HG03457 (cell line): Measurements from ENCODE around the gene UAP1L1.

Experiments
- ATAC-seq: cut with Tn5 transposase; IDR thresholded peaks from one replicate; pipeline ENCODE4 v1.9.1; 2021; ENCODE audit warnings: moderate number of reproducible peaks; ENCODE audit not compliant: unreplicated experiment

Gene UAP1L1

DNA sequence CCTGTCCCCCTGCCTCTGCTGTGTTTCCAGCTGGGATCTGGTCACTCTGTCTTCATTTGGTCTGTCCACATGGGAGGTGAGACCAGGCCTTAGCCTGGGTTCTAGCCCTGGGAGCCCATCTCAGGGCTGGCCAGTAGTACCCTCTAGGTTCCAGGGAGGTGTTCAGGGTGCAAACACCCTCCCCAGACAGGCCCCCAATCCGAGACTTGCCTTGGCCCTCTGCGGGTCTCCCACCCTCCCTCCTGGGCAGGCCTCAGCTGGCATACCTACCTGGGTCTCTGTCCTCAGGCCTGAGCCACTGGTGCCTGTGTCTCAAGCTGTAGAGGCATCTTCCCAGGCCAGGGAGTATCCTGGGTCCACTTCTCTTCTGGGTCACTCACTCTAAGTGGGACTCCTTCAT lies 6.0 kb upstream of the UAP1L1 start:
- no peak for ATAC-seq

DNA sequence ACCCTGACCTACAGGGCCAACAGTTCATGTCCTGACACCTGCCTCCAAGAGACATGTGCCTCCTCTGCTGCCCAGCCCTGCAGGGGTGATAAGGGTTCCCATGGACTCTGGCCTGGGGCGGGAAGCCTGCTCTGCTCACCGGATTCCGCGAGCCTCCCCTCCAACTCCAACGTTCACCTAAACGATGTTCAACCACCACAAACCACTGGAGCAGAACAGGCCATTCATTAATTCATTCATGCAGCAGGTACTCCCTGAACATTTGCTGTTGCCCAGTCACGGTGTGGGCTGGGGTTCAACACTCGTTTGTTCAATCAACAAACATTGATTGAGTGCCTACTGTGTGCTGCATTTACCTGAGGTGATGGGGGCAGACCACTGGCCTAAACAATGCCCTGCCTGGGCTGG lies 3.3 kb upstream of the UAP1L1 start:
- ATAC-seq = no peak

DNA sequence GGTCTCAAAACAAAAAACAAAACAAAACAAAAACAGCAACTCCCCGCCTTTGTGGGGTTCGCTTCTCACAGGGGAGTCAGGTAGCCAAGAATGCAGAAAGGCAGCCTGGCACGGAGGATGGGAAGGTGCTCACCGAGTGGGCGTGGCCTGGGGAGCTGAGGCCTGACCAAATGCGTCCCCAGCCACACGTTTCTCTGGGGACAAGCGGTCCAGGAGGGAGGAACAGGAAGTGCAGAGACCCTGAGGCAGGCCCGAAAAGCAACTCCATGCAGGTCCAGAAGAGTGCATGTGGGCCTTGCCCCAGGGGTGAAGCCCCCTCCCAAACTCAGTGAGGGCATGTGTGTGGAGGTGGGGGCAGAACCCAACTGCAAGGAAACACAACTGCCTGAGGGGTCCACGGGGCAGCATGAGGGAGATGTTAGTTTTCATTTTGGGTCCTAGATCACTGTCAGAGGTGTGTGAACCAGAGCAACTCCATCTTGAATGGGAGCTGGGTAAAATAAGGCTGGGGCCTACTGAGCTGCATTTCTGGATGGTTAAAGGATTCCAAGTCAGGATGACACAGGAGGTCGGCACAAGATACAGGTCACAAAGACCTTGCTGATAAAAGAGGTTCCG lies 2.6 kb upstream of the UAP1L1 start:
- no peak for ATAC-seq

DNA sequence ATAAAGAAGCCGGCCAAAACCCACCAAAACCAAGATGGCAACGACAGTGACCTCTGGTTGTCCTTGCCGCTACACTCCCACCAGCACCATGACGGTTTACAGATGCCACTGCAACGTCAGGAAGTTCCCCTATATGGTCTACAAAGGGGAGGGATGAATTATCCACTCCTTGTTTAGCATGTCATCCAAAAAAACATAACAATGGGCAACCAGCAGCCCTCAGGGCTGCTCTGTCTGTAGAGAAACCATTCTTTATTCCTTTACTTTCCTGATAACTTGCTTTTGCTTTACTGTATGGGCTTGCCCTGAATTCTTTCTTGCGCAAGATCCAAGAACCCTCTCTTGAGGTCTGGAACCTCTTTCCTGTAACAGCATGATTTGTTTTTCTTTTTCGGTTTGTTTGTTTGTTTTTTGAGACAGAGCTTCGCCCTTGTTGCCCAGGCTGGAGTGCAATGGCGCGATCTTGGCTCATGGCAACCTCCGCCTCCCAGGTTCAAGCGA lies 2.0 kb upstream of the UAP1L1 start:
- no peak for ATAC-seq

DNA sequence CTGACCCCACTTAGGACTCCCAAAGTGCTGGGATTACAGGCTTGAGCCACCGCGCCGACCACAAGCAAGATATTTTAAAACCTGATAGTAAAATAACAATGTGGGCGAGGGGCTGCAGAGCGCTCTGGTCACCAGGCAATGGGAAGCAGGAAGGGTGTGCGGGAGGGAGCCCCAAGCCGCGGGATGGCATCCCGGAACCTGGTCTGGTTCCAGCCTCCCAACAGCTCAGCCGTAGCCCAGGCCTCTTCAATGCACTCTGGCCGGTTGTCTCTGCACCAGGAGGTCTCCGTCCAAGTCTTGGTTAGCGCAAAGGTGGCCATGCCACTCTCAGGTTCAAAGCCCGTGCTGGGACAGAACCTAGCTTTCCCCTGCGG lies 694 bp upstream of the UAP1L1 start:
- ATAC-seq = no peak

DNA sequence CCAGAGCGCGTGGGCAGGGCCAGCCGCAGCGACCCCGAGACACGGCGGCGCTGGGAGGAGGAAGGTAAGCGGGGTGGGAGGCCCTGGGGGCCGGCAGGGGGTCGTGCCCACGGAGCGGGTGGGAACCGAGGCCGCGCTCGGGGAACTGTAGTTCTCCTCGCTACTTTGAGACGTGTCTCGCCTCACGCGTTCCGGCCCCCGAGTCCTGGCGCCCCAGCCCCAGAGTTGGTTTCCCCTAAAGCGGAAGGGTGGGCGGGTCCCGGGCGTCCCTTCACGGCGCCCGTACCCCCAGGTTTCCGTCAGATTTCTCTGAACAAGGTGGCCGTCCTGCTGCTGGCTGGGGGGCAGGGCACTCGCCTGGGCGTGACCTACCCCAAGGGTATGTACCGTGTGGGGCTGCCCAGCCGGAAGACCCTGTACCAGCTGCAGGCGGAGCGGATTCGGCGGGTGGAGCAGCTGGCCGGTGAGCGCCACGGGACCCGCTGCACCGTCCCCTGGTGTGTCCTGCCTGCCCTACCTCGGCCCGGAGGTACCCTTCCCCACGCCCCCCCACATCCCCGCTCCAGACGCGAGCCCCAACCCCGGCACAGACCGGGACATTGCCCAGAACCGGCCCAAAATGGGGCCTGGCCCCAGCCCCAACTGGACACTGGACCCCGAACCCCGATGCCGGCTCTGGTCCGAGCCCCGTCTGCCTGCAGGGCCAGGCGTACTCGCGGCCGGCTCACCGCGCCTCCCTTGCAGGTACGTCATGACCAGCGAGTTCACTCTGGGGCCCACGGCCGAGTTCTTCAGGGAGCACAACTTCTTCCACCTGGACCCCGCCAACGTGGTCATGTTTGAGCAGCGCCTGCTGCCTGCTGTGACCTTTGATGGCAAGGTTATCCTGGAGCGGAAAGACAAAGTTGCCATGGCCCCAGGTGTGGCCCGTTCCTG lies 709 bp downstream of the UAP1L1 start:
- no peak for ATAC-seq

DNA sequence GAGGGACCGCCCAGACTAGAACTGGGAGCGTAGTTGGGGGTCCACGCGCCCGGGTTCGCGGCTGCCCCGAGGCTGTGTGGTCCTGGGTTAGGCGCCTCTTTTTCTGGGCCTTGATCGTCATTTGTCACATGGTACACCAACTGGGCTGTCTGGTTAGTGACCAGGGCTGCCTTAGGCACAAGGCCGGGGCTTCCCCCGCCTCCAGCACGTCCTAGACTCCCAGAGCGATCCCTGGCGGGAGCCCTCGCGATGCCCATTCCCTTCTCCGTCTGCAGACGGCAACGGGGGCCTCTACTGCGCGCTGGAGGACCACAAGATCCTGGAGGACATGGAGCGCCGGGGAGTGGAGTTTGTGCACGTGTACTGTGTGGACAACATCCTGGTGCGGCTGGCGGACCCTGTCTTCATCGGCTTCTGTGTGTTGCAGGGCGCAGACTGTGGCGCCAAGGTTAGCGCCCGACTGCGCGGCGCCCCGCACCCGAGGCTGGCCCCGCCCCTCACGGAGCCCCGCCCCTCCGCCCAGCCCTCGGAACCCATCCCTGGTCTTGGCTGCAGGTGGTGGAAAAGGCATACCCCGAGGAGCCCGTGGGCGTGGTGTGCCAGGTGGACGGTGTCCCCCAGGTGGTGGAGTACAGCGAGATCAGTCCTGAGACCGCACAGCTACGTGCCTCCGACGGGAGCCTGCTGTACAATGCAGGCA lies 1.5 kb downstream of the UAP1L1 start:
- ATAC-seq = no peak

DNA sequence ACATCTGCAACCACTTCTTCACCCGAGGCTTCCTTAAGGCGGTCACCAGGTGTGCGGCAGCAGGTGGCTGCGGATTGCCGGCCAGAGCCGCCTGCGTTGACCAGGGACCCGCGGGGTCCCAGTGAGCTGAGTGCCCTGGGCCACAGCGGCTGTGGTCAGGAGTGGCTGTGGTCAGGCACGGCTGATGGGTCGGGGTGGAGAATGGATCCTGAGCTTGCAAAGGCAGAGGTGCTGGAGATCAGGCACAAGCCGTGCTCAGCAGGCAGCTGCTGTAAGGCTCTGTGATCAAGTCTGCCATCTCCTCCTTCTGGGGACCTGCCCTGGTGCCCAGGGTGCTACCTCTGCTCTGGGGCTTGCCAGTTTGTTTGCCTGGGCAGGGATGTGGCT lies 2.1 kb downstream of the UAP1L1 start:
- ATAC-seq = no peak

DNA sequence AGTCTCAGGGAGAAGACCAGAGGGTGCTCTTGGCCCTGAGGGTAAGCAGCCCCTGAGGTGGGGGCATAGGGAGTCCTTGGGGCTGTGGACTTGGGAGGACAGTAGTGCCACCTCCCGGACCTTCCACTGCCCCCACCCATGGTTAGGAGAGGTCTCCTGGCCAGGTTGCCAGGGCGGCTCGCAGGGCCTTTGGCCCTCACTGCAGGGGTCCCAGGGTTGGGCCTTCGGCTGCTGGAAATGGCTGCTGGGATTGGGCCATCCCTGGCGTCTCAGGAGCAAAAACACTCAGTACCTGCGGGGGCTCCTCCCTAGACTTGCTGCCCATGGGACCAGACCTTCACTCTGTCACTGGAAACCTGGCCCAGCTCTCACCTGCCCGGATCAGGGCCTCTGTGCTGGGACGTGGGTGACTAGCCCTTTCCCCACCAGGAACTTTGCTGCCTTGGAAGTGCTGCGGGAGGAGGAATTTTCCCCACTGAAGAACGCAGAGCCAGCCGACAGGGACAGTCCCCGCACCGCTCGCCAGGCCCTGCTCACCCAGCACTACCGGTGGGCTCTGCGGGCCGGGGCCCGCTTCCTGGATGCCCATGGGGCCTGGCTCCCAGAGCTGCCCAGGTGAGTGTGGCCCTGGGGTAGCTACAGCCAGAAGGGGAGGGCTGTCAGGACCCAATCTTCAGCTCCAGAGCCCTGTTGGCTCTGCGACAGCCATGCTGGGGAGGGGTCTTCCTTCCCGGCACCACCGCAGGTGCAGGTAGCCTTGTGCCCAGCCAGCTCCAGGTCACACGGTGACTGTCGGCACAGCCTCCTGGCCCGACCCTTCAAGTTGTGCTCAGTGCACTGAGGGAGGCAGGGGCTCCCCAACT lies 3.2 kb downstream of the UAP1L1 start:
- ATAC-seq = no peak

DNA sequence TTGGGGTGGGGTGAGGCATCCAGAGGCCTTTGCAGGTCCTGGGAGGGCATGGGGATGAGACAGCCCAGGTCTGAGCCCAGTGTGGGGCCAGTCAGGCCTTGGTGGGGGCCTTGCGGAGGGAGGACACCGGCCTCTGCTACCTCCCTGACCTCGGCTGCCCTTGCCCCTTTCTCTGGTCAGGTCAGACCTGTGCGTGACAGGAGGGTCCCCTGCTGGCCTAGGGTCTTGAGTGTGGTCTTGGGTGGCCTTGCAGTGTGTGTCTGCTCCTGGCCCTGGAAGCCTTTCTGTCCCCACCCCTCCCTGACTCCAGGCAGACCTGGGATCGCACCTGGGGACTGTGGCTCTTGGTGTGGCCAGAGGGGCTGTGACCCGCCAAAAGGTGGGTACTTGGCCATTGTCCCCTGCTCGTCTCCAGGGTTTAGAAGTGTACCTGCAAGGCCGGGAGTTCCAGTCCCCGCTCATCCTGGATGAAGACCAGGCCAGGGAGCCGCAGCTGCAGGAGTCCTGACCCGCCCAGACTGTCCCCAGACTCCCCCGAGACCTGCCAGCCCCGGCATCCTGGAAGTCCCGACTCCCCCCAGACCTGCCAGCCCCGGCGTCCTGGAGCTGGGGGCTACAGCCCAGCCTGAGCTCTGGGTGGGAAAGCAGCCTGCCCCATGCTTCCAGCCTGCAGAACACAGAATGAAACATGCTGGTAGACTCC lies 5.1 kb downstream of the UAP1L1 start:
- no peak for ATAC-seq

DNA sequence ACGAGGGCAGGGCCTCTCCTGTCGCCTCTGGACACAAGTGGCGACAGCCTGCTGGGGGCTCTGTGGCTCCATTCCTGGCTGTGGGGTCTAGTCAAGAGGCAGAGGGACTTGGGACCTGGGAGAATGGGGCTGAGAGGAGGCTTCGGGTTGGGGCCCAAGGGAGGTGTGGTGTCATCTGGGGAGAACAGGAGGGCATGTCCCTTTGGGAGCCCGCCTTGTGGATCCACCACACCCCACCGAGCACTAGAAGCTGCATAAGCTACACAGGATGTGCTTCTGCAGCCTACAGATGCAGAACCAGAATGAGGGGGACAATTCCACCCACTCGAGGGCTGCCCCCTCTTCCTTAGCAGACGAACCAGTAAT lies 5.6 kb downstream of the UAP1L1 start:
- no peak for ATAC-seq

DNA sequence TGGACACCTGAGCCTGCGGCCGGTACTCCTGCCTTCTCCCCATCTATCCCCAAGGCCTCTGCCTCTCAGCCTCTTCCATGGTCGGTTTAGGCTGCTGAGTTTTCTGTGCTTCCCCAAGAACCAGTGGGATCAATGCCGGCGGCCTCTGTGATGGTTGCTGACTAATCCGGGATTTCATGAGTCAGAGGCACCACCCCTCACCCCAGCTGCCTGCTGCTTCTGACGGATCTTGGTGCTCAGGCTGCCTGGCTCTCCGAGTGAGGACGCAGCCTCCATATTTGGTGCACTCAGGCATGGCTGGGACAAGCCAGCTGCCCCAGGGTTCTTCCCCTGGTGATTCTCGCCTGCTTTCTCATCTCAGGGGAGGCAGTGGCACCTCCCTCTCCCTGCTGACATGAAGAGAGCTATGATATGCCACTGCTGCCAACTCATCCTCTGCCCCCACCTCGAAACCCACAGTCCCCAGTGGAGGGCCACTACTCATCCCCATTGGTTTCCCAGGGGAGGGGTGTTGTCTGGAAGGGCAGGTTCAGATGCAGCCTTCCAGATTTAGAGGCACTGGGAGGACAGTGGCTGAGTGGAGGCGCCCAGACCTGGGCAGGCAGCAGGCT lies 6.2 kb downstream of the UAP1L1 start:
- ATAC-seq = no peak

DNA sequence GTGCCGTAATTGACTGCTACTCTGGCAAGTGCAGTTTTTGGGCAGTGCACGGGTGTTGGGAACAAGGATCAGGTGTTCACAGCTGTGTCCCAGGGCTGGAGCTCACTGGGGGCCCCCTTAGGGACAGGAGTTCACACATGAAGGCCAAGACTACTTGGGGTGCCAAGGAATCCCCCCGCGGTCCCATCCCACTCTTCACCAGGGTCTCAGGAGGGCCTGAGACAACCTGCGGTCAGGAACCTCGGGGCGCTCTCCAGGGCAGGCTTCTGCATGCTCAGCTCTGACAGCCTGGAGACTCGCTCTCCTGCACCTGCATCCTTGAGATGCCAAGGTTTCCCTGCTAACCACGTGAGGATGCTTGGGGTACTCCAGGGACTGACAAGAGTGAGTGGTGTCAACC lies 7.2 kb downstream of the UAP1L1 start:
- ATAC-seq = no peak

DNA sequence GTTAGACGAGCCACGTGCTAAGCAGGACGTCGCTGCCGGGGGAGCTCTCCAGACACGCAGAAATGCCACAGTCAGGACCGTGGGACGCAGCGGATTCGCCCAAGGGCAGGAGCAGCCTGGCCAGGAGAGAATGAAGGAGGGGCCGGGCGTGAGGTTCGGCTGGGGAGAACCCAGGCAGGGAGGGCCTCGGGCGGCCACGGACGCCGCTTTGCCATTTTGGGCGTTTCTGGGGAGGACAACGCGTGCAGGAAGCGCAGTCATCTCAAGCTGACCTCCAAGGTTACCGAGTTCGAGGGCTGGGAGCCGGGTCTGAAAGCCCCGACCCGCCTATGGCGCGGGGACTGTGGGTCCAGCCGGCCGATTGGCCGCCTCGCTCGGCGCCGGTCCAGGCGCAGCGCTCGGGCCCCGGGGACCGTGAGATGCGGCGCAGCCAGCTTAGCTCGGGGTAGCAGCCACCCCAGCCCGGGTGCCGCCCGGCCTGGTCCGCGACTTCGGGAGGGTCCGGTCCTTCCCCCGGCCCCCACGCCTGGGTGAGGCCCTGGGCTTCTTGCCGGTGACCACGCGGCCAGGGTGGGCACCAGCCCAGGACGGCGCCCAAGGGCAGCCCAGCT lies 8.7 kb downstream of the UAP1L1 start:
- no peak for ATAC-seq

DNA sequence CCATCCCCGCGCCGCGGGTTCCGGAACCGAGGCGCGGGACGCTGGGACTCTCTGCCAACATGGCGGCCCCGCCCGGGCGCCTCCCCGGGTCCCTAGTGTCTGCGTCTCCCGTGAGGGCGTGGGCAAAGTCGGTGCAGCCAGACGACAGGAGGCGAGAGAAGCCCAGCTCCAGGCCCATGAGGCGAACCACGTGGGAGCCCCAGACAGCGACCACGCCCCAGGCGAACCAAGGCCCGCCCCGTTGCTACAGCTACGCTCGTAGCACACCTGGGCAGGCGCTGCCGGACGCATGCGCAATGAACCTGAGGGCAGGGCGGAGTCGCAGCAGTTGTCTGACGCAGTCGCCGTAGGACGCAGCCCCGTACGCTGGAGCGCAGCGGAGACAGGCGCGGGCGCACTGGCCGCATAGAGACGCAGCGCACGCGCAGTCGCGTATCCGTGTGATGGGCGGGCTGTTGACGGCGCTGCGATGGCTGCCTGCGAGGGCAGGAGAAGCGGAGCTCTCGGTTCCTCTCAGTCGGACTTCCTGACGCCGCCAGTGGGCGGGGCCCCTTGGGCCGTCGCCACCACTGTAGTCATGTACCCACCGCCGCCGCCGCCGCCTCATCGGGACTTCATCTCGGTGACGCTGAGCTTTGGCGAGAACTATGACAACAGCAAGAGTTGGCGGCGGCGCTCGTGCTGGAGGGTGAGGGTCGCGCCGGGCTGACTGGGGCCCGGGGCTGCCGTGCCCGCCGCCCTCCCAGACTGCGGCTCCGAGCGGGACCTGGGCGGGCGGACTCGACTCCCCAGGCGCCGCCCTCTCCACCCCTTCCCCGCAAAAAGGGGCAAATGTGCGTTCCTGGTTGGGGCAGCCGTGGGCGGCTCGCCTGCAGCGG lies 9.5 kb downstream of the UAP1L1 start, which contains the start of gene MAN1B1:
Gene MAN1B1 (plus strand): TSS at position 455 of the 878 bp plus-strand sequence. CDS start 15 bp downstream, at position 470.
- ATAC-seq = peak; percentile 66

DNA sequence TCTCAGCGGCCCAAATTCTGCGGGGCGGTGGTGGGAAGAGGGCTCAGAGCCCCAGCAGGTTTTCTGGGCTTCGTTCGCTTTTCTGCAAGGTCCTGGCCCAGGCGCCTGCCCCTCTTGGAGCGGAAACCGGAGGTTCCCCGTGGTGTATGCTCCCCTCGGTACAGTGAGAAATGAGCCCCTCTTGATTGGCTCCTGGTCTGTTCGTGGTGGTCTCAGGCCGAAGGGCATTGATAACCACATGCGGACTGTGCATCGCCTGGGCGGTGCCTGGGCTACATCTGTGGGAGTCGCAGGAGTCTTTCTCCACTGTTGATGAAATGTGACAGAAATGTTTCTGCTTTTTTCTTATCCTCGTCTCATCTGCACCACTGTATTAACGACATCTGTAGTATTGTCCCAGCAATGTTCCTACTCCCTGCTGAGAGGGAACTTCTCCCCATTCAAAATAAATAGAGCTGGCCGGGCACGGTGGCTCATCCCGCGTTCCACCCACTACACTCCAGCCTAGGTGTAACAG lies 10.2 kb downstream of the UAP1L1 start:
- no peak for ATAC-seq

DNA sequence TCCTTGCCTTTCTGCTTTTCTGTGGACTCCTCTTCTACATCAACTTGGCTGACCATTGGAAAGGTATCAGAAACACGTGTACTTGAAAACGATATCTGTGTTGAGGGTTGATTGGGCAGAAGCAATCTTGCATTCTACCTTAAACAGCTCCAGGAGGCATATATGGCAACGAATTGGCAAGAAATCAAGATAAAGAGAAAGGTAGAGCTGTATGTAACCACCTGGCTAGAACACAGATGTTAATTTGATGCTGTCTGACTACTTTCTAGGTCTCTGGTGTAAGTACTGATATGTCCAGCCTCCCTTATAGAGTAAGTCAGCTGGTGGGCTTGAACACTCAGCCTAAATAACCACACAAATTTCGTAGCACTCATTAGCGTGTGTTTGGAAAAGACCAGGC lies 10.8 kb downstream of the UAP1L1 start:
- ATAC-seq = no peak
